Activated T-cell treated with anti-CD3 and anti-CD28 coated beads for 24 hours (primary cell): ENCODE data around the gene PDZRN4.
"Not testable (repeated sequence)": the region's sequence is repeated elsewhere in the genome, so short reads cannot be mapped to it uniquely, and the experiment has no call there.

Experiments
- DNase-seq: peaks from one replicate; pipeline ENCODE4 v3.0.0-alpha.2; 2020; ENCODE audit warnings: low read depth

PDZRN4 gene

GRCh38 chr12:41286426-41286825 is 98.3 kb downstream of the PDZRN4 start:
- DNase-seq = no peak

- DNase-seq = no peak
Observed at GRCh38 chr12:41287500-41288141, 99.5 kb downstream of the PDZRN4 start.

GRCh38 chr12:41288142-41288811 is 100.2 kb downstream of the PDZRN4 start:
- DNase-seq = no peak

- DNase-seq = no peak
Observed at GRCh38 chr12:41289501-41289900, 101.4 kb downstream of the PDZRN4 start.

GRCh38 chr12:41293011-41293410 is 104.9 kb downstream of the PDZRN4 start:
- no peak for DNase-seq

- no peak for DNase-seq
Observed at GRCh38 chr12:41293461-41293860, 105.3 kb downstream of the PDZRN4 start.

GRCh38 chr12:41302979-41303403 is 114.9 kb downstream of the PDZRN4 start:
- DNase-seq = no peak

- no peak for DNase-seq
Observed at GRCh38 chr12:41304526-41304925, 116.4 kb downstream of the PDZRN4 start.

GRCh38 chr12:41310367-41310766 is 122.2 kb downstream of the PDZRN4 start:
- no peak for DNase-seq

- DNase-seq = no peak
Observed at GRCh38 chr12:41311883-41312282, 123.8 kb downstream of the PDZRN4 start.

- DNase-seq = not testable (repeated sequence)
Observed at GRCh38 chr12:41312451-41312850, 124.3 kb downstream of the PDZRN4 start.

- no peak for DNase-seq
Observed at GRCh38 chr12:41325336-41325735, 137.2 kb downstream of the PDZRN4 start.

GRCh38 chr12:41327096-41327895 is 139.2 kb downstream of the PDZRN4 start:
- DNase-seq = no peak

- no peak for DNase-seq
Observed at GRCh38 chr12:41333974-41334373, 145.9 kb downstream of the PDZRN4 start.

- DNase-seq = no peak
Observed at GRCh38 chr12:41334390-41334789, 146.3 kb downstream of the PDZRN4 start.

GRCh38 chr12:41336041-41336549 is 148.0 kb downstream of the PDZRN4 start:
- DNase-seq = no peak

GRCh38 chr12:41339784-41340183 is 151.7 kb downstream of the PDZRN4 start:
- DNase-seq = no peak

- no peak for DNase-seq
Observed at GRCh38 chr12:41344776-41345470, 156.8 kb downstream of the PDZRN4 start.

GRCh38 chr12:41348198-41348597 is 160.1 kb downstream of the PDZRN4 start:
- no peak for DNase-seq

- DNase-seq = no peak
Observed at GRCh38 chr12:41356181-41356580, 168.1 kb downstream of the PDZRN4 start.

GRCh38 chr12:41361738-41362137 is 173.6 kb downstream of the PDZRN4 start:
- DNase-seq = no peak

- no peak for DNase-seq
Observed at GRCh38 chr12:41362510-41362909, 174.4 kb downstream of the PDZRN4 start.
